OCI-LY3 (cell line): Measurements from ENCODE around the gene TCEANC.

Source experiments
- H2AFZ ChIP-seq: fragments of 200-600, 300-600 bp; shearing (Covaris generic); 2 replicates; pipeline ENCODE4 v1.6.0; 2014; ENCODE audit warnings: antibody characterized with exemption, low read depth, low read length
- H3K27ac ChIP-seq: fragments of 200-600, 300-600 bp; sonication (generic); 2 replicates; pipeline ENCODE4 v1.5.1; 2014; ENCODE audit warnings: mild to moderate bottlenecking, low read length, moderate library complexity, mixed read lengths
- H3K27me3 ChIP-seq: fragments of 200-600, 300-600 bp; sonication (generic); 2 replicates; pipeline ENCODE4 v1.6.1; 2014; ENCODE audit warnings: low read depth, low read length, mixed read lengths
- H3K36me3 ChIP-seq: fragments of 200-600, 300-600 bp; sonication (generic); replicated peaks from 2 replicates; pipeline ENCODE3; 2014; ENCODE audit warnings: low read depth, low read length, mixed read lengths
- H3K4me1 ChIP-seq: fragments of 300-600, 200-600 bp; sonication (generic); 2 replicates; pipeline ENCODE4 v1.6.1; 2014; ENCODE audit warnings: low read length, mixed read lengths
- H3K4me2 ChIP-seq: fragments of 200-600, 300-600 bp; sonication (generic); 2 replicates; pipeline ENCODE4 v1.6.1; 2014; ENCODE audit warnings: low read length, mixed read lengths
- H3K4me3 ChIP-seq: fragments of 300-600, 200-600 bp; sonication (generic); 2 replicates; pipeline ENCODE4 v1.5.1; 2014; ENCODE audit warnings: antibody characterized with exemption, mild to moderate bottlenecking, low read length, moderate library complexity
- H3K79me2 ChIP-seq: fragments of 300-600, 200-600 bp; shearing (Covaris generic); 2 replicates; pipeline ENCODE4 v1.6.1; 2014; ENCODE audit warnings: mild to moderate bottlenecking, low read length, mixed read lengths
- H3K9ac ChIP-seq: fragments of 300-600, 200-600 bp; shearing (Covaris generic); 2 replicates; pipeline ENCODE4 v1.6.0; 2014; ENCODE audit warnings: mild to moderate bottlenecking, low read length, moderate library complexity
- H3K9me3 ChIP-seq: fragments of 200-600, 300-600 bp; shearing (Covaris generic); 2 replicates; pipeline ENCODE4 v1.6.1; 2014; ENCODE audit warnings: low read length, mixed read lengths; ENCODE audit not compliant: insufficient read depth
- H4K20me1 ChIP-seq: fragments of 200-600, 300-600 bp; sonication (generic); 2 replicates; pipeline ENCODE4 v1.6.1; 2016; ENCODE audit warnings: low read length, mixed read lengths; ENCODE audit not compliant: insufficient read depth
- CTCF ChIP-seq: fragments of 200-600, 300-600 bp; sonication (generic); IDR thresholded peaks from 2 replicates; pipeline ENCODE4 v1.5.1; 2014; ENCODE audit warnings: antibody characterized with exemption, low read length, low read depth
- EZH2phosphoT487 ChIP-seq: fragments of 200-600 bp; shearing (Covaris generic); IDR thresholded peaks from 2 replicates; pipeline ENCODE4 v1.6.1; 2018; ENCODE audit warnings: antibody characterized with exemption, mixed run types, low read depth

The TCEANC gene

GRCh38 chrX:13651150-13651549, 1.8 kb upstream of the TCEANC start:
- Histone ChIP-seq H3K4me3 (no peak overlapping the region), H3K79me2 (peaks cover 10% of the 10 kb centered on the region), H4K20me1 (no peaks in the 10 kb centered on the region)

DNA sequence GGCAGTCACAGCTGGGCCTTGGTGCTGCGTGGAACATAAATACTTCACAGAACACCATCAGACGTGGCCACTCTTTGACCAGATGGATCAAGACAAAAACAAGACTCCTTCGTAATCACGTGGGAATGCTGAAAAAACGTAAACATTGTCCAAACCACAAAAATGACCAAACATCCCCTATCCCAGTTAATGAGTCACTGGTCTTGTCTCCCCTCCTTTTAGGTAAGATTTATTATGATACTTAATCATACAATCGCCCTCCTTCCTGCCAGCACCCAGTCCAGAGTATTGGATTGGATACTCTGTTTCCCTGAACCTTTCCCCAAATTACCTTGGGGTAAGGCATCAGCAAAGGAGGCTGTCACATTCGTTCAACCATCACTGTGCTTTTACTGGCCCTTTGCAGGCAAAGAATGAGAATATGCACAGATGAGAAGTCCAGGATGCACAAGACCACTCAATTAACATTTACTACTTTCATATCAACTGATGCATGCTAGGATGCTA, 601 bp upstream of the TCEANC start:
- Histone ChIP-seq H4K20me1 (no peaks in the 10 kb centered on the region), H3K27ac (peak overlapping the region; percentile 68), H3K9ac (peak overlapping the region; percentile 68), H3K27me3 (no peaks in the 10 kb centered on the region), H3K4me1 (peaks cover 9% of the 10 kb centered on the region), H3K79me2 (peaks cover 10% of the 10 kb centered on the region), H3K4me3 (peak overlapping the region; percentile 91), H3K36me3 (no peaks in the 10 kb centered on the region), H3K4me2 (peak overlapping the region; percentile 94), H3K9me3 (no peaks in the 10 kb centered on the region), H2AFZ (peak overlapping the region; percentile 72)
- TF ChIP-seq EZH2phosphoT487: no peak

More at GRCh38 chrX:13651150-13651549, 1.8 kb upstream of the TCEANC start:
- no peak overlapping the region for H2AFZ ChIP-seq
- no peak overlapping the region for H3K9ac ChIP-seq
- no peaks in the 10 kb centered on the region for H3K36me3 ChIP-seq
- TF ChIP-seq CTCF (no peak), EZH2phosphoT487 (no peak)
- peaks cover 9% of the 10 kb centered on the region for H3K4me1 ChIP-seq
- H3K9me3 ChIP-seq: no peaks in the 10 kb centered on the region
- H3K27ac ChIP-seq: no peak overlapping the region
- no peaks in the 10 kb centered on the region for H3K27me3 ChIP-seq
- no peak overlapping the region for H3K4me2 ChIP-seq

- peaks cover 10% of the 10 kb centered on the region for H3K79me2 ChIP-seq
- TF ChIP-seq CTCF (no peak), EZH2phosphoT487 (no peak)
- no peaks in the 10 kb centered on the region for H3K36me3 ChIP-seq
- H3K9me3 ChIP-seq: no peaks in the 10 kb centered on the region
- peak overlapping the region; percentile 86 for H3K4me2 ChIP-seq
- H3K9ac ChIP-seq: peak overlapping the region; percentile 79
- H3K4me1 ChIP-seq: peaks cover 13% of the 10 kb centered on the region
- H4K20me1 ChIP-seq: no peaks in the 10 kb centered on the region
- H2AFZ ChIP-seq: no peak overlapping the region
- H3K4me3 ChIP-seq: peak overlapping the region; percentile 91
- H3K27me3 ChIP-seq: no peaks in the 10 kb centered on the region
- peak overlapping the region; percentile 88 for H3K27ac ChIP-seq
Measured at GRCh38 chrX:13654116-13654515, 1.2 kb downstream of the TCEANC start.

- Histone ChIP-seq H4K20me1 (no peaks in the 10 kb centered on the region), H3K27ac (no peak overlapping the region), H3K36me3 (peaks cover 5% of the 10 kb centered on the region), H3K4me1 (peaks cover 16% of the 10 kb centered on the region), H3K4me2 (no peak overlapping the region), H3K4me3 (no peak overlapping the region), H2AFZ (no peak overlapping the region), H3K79me2 (peaks cover 10% of the 10 kb centered on the region), H3K9me3 (no peaks in the 10 kb centered on the region), H3K9ac (no peak overlapping the region), H3K27me3 (no peaks in the 10 kb centered on the region)
- TF ChIP-seq EZH2phosphoT487 (no peak), CTCF (no peak)
Measured at GRCh38 chrX:13655674-13656073, 2.7 kb downstream of the TCEANC start.
